Cerebellar cortex (tissue), 1 donor: ENCODE measurements around the gene CHCHD5.
"Not testable (repeated sequence)": the region's sequence is repeated elsewhere in the genome, so short reads cannot be mapped to it uniquely, and the experiment has no call there.

Experiments
- DNase-seq: peaks from one replicate; pipeline ENCODE4 v3.0.0-alpha.2; 2015; ENCODE audit warnings: low spot score

Gene CHCHD5

GRCh38 chr2:112588611-112589045 is 4.2 kb downstream of the CHCHD5 start:
- peak; percentile 93 for DNase-seq

- no peak for DNase-seq
Measured at GRCh38 chr2:112591413-112591812, 7.0 kb downstream of the CHCHD5 start.

GRCh38 chr2:112593736-112594135 is 9.3 kb downstream of the CHCHD5 start:
- no peak for DNase-seq

GRCh38 chr2:112597537-112598322 is 13.3 kb downstream of the CHCHD5 start:
- no peak for DNase-seq

GRCh38 chr2:112600634-112601033 is 16.2 kb downstream of the CHCHD5 start:
- DNase-seq = no peak

- no peak for DNase-seq
Measured at GRCh38 chr2:112601754-112602153, 17.3 kb downstream of the CHCHD5 start.

GRCh38 chr2:112602917-112603316 is 18.5 kb downstream of the CHCHD5 start:
- DNase-seq = no peak

- DNase-seq = no peak
Measured at GRCh38 chr2:112603731-112604130, 19.3 kb downstream of the CHCHD5 start.

GRCh38 chr2:112604952-112605351 is 20.5 kb downstream of the CHCHD5 start:
- no peak for DNase-seq

GRCh38 chr2:112605926-112606325 is 21.5 kb downstream of the CHCHD5 start:
- no peak for DNase-seq

GRCh38 chr2:112606547-112606946 is 22.1 kb downstream of the CHCHD5 start:
- no peak for DNase-seq

- no peak for DNase-seq
Measured at GRCh38 chr2:112607680-112608438, 23.4 kb downstream of the CHCHD5 start.

- not testable (repeated sequence) for DNase-seq
Measured at GRCh38 chr2:112609320-112609719, 24.9 kb downstream of the CHCHD5 start.

- not testable (repeated sequence) for DNase-seq
Measured at GRCh38 chr2:112612283-112612682, 27.9 kb downstream of the CHCHD5 start.

GRCh38 chr2:112614201-112614840 is 29.9 kb downstream of the CHCHD5 start:
- no peak for DNase-seq

GRCh38 chr2:112615051-112615450 is 30.6 kb downstream of the CHCHD5 start:
- DNase-seq = no peak

- DNase-seq = not testable (repeated sequence)
Measured at GRCh38 chr2:112615798-112616197, 31.4 kb downstream of the CHCHD5 start.

GRCh38 chr2:112618383-112618782 is 34.0 kb downstream of the CHCHD5 start:
- DNase-seq = no peak

- no peak for DNase-seq
Measured at GRCh38 chr2:112621790-112622527, 37.5 kb downstream of the CHCHD5 start.

GRCh38 chr2:112622528-112622849 is 38.1 kb downstream of the CHCHD5 start:
- no peak for DNase-seq

- DNase-seq = no peak
Measured at GRCh38 chr2:112623913-112624777, 39.7 kb downstream of the CHCHD5 start.
